Stimulated activated CD8-positive, alpha-beta memory T cell treated with anti-CD3 and anti-CD28 coated beads, Interleukin-12 subunit alpha, Interleukin-12 subunit beta, amount 100 ng/mL, for 24 hours (primary cell): Measurements from ENCODE around the gene BRK1.
"Not testable (repeated sequence)": the region's sequence is repeated elsewhere in the genome, so short reads cannot be mapped to it uniquely, and the experiment has no call there.

ENCODE experiments used
- DNase-seq: peaks from one replicate; pipeline ENCODE4 v3.0.0-alpha.2; 2020; ENCODE audit errors: extremely low read depth

Gene BRK1

DNA sequence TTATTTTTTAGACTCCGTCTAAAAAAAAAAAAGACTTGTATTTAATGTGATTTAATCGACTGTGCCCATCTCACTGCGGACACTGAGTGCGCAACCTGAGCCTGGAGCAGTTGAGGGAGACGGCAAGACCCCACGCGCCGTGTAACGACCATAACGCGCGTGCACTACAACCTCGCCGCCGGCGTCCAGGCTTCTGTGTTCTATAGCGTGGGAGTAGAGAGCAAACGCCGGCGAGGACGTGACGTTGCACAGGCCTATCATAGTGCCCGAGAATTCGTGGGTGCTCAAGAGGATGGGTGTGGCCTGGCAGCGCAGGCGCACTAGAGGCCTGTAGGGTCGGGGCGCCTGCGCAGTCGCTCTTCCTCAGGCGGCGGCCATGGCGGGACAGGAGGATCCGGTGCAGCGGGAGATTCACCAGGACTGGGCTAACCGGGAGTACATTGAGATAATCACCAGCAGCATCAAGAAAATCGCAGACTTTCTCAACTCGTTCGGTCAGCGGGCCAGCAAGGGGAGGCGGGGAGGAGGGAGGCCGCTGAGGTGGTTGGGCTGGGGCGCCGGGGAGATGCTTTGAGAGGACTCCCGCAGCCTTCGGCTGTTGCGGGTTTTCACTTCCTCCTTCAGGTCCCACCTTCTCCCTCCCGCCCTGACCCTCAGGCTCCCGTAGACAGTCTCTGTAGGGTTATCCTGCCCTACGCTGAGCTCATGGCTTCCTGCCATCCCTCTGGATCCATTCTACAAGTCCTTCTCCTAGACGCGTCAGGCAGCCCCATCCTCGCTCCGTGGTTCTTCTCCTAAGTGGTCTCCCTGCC, at the start of gene BRK1:
Gene BRK1, plus strand, starts transcription at position 350 of the 812 bp plus-strand sequence. Its CDS starts 27 bp downstream, at position 377.
- DNase-seq = peak; percentile 90

DNA sequence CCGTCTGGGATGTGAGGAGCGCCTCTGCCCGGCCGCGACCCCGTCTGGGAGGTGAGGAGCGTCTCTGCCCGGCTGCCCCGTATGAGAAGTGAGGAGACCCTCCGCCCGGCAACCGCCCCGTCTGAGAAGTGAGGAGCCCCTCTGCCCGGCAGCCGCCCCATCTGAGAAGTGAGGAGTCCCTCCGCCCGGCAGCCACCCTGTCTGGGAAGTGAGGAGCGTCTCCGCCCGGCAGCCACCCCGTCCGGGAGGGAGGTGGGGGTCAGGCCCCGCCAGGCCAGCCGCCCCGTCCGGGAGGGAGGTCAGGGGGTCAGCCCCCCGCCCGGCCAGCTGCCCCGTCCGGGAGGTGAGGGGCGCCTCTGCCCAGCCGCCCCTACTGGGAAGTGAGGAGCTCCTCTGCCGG, 45.4 kb upstream of the BRK1 start:
- DNase-seq = not testable (repeated sequence)

DNA sequence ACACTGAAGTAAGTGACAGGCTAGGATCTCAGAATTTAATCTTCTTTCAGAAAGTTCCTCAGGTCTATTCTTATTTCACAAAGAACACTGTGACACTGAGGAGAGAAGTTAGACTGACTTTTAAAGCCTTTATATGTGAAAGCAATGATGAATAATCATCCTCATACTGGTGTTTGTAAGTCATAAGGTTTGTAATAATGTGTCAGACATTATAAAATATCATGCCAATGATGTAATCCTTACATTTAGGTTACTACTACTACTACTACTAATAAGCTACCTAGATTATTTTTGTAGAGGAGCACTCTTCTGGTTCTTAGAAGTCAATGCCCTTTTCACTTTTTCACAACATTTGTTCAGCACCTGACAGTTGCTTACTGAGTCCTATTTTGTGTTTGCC, 40.8 kb upstream of the BRK1 start:
- no peak for DNase-seq

DNA sequence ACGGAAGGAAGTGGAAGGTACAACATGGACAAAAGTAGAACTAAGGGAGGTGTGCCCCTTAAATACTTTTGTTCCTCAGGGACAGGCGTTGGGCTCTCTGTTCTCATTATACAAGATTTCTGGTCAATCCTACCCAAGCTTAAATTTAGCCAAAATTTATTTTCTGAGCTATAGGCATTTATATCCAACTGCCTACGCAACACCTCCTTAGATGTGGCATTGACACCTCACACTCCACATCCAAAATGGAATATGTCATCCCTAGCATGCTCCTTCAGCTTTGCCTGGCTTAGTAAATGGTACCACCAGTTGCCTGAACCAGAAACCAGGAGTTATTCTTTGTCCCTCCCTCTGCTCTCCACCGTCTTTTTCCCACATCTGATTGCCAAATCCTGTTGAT, 33.6 kb upstream of the BRK1 start:
- DNase-seq = no peak

DNA sequence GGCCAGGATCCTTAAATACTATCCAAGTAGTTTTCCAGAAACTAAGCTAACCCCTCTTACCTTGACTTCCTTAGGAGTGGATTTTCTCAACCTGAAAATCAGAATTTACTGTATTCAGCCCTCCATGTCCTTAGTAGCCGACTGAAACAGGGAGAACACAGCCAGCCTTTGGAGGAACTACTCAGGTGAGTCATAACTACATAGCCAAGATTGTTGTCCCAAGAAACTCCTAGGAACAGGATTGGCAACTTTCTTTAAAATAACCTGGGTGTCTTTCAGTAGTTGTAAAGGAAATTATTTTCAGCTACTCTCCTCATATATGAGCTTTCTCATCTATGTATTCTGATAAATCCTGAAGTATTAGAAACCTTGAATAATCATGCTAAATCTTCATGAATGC, 29.7 kb upstream of the BRK1 start:
- DNase-seq = no peak

DNA sequence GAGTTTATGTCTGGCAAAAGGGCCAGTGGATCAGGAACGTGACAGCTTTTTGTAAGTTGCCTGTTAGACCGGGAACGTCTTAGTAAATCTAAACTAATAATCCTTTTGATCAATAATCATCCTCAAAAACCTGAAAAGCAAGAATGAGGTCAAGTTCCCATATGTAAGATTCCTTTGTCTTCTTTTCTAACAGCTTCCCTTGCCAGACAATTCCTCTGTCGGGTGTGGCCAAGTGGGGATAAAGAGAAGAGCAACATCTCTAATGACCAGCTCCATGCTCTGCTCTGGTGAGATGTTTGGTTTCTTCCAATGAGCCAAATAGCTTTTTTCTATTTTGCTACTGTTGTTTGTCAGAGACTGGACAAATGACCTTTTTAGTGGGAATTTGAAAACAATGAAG, 27.2 kb upstream of the BRK1 start:
- DNase-seq = no peak

DNA sequence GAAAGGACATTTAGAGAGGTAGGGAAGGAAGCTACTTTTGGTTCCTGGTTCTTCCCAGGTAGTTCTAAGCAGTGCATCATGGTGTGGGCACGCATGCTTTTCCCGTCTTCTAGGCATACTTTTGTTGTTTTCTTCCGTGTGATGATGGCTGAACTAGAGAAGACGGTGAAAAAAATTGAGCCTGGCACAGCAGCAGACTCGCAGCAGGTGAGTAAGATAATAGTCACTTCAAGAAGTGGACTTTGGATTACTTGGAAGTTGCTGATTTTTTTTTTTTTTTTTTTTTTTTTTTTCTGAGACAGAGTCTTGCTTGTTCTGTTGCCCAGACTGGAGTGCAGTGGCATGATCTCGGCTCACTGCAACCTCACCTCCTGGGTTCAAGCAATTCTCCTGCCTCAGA, 25.3 kb upstream of the BRK1 start:
- DNase-seq = no peak

DNA sequence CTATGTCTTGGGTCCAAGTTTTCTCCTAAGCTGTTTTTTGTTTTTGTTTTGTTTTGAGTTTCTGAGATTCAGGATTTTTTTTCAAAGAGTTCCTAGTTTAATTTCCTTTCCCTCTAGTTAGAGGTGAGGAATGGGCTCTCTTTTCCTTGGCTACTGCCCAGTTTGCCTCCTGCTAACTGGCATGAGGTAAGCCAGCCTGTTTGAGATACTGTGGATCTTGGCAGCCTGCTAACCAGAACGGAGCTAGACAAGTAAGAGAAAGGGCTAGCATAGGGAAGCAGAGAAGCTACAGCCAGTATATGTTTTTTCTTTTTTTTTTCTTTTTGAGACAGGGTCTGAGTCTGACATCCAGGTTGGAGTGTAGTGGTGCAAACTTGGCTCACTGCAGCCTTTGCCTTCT, 24.7 kb upstream of the BRK1 start:
- not testable (repeated sequence) for DNase-seq

DNA sequence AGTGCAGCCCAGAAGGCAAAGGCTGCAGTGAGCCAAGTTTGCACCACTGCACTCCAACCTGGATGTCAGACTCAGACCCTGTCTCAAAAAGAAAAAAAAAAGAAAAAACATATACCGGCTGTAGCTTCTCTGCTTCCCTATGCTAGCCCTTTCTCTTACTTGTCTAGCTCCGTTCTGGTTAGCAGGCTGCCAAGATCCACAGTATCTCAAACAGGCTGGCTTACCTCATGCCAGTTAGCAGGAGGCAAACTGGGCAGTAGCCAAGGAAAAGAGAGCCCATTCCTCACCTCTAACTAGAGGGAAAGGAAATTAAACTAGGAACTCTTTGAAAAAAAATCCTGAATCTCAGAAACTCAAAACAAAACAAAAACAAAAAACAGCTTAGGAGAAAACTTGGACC, 24.1 kb upstream of the BRK1 start:
- DNase-seq = not testable (repeated sequence)

DNA sequence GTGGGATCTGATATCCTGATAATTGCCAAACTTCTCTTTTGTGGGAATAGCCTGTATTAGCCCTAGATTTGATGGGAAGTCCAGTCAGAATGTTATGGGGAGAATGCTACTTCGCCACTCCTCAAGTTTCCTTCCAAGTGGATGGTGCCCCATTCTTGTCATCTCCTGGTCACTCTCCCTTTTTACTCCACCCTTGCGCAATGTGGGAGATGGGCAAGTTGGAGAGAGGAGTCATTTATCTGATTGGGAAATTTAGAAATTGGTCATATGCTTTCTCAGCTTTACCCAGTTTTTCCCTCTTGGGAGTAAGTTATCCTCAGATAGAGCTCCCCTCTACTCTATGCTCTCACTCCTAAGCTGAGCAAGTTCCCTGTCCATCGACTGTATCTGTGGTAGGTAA, 21.8 kb upstream of the BRK1 start:
- DNase-seq = no peak

DNA sequence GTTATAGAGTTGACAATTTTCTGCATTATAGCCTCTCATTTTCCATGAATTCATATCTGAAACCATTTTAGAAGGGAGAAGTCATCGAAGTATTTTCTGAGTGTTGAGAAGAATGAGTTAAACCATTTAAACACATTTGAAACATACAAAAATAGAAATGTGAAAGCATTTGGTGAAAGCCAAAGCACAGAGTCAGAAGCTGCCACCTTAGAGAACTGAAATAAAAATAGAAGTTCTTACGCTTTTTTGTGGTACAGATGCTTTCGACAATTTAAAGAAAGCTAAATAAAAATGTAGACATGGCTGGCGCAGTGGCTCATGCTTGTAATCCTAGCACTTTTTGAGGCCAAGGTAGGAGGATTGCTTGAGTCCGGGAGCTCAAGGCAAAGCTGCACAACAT, 16.4 kb upstream of the BRK1 start:
- DNase-seq = no peak

DNA sequence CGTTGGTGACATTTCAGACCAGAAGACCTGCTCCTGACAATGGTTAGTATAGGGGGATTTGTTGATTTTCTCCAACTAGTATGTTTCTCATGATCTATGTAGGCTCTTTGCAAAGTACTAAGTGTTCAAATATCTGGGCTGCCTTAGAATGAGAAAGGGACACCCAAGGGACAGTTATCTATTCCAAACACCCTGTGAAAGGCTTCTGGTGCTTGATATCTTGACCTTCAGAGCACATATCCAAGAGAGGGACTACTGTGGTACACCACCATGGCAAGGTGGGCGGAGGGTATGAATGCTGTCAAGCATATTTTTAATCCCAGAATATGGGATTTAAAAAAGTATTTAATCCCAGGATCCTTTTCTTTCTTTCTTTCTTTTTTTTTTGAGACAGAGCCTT, 8.6 kb upstream of the BRK1 start:
- no peak for DNase-seq

DNA sequence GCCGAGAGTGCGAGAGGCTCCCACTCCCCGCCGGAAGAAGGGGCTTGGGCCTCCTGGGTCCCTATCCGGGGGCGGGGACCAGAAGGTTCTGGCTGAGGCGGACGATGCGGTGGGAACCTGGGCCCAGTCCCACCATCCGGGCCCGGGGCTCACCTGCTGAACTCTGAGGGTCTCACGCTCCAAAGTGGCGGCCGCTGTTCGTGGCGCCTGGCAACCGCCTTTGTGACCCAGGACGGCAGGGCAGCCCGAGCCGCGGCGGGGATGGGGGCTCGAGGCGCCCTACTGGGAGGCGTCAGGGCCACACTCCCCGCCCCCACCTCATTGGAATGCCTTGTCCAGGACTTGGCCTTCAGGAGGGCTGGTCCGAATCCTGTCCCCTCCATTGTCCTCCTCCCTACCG, 7.4 kb upstream of the BRK1 start, which contains the start of gene FANCD2OS:
Gene FANCD2OS, minus strand, starts transcription at position 165 of the 400 bp plus-strand sequence. CDS start 3,481 bp downstream, outside the sequence.
- DNase-seq = no peak

DNA sequence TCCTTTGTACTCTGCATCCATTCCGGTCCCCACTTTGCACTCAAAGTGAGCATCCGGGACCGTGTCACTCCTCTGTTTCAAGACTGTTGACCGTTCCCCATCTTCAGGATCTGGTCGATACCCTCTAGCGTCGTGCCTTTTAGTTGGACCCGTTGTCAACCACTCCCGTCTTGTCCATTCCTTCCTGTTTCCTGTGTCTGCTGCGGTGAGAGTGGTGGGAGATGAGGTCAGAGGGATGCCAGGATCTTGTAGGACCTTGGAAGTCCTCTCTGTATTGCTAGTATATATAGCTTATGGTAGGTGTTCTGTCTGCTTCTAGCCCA, 624 bp downstream of the BRK1 start:
- no peak for DNase-seq

DNA sequence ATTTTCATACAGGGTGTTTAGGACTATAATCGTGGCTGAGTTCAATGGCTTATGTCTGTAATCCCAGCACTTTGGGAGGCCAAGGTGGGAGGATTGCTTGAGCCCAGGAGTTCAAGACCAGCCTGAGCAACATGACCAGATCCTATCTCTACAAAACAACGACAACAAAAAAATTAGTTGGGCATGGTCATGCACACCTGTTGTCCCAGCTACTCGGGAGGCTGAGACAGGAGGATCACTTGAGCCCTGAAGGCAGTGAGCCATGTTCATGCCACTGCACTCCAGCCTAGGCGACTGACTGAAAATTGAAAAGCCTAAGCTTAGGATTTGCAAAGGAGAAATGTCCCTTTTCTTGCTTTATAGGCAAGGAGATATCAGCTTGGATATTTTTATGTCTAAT, 1.5 kb downstream of the BRK1 start:
- DNase-seq = no peak

DNA sequence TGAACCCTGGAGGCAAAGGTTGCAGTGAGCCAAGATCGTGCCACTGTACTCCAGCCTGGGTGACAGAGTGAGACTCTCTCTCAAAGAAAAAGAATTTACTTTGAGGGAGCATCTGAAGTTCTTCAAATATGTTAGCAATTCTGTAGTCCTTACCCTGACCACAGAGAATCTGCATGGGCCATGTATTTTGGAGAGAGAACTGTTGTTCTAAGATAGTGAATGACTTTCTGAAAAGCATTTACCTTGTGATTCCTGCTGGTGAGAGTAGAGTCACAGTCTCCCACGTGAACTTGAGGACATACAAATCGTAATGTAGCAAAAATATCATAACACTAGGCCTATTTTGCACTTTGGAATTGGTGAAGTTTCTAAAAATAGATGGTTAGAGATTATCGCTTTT, 3.9 kb downstream of the BRK1 start:
- DNase-seq = no peak

DNA sequence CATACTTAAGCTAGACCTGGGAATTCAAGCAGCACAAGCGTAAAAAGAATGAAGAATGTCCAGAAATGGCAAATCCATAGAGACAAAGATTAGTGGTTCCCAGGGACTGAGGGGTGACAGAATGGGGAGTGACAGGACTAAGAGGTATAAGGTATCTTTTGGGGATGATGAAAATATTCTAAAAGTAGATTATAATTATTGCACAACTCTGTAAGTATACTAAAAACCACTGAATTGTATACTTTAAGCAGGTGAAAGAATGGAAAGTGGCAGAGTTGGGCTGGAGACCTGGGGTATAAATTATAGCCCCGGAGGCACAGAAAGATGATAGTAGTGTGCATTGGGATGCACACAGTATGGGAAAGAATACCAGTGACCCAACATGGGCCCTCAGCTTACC, 5.6 kb downstream of the BRK1 start:
- no peak for DNase-seq

DNA sequence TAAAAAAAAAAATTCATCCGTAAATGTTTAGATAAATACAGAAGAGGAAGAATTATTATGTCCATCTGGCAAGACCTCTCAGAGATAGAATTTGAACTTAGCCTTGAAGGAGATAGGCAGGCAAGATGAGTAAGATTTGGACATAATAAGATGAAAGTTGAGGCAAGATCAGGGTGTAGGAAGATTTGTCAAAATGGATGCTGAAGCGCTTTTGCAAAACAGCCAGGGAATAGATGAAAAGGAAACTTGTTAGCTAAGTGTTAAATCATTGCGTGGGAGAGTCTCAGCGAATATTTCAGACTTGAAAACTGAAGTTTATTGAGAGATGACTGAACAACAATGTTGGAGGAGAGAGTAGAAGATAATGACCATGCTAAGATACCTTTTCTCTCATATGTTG, 7.2 kb downstream of the BRK1 start:
- no peak for DNase-seq

DNA sequence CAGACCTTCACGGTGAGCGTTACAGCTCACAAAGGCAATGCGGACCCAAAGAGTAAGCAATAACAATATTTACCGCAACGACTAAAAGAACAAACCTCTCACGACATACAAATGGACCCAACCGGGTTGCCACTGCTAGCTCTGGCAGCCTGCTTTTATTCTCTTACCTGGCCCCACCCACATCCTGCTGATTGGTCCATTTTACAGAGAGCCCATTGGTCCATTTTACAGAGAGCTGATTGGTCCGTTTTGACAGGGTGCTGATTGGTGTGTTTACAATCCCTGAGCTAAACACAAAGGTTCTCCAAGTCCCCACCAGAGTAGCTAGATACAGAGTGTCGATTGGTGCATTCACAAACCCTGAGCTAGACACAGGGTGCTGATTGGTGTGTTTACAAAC, 20.4 kb downstream of the BRK1 start:
- not testable (repeated sequence) for DNase-seq

DNA sequence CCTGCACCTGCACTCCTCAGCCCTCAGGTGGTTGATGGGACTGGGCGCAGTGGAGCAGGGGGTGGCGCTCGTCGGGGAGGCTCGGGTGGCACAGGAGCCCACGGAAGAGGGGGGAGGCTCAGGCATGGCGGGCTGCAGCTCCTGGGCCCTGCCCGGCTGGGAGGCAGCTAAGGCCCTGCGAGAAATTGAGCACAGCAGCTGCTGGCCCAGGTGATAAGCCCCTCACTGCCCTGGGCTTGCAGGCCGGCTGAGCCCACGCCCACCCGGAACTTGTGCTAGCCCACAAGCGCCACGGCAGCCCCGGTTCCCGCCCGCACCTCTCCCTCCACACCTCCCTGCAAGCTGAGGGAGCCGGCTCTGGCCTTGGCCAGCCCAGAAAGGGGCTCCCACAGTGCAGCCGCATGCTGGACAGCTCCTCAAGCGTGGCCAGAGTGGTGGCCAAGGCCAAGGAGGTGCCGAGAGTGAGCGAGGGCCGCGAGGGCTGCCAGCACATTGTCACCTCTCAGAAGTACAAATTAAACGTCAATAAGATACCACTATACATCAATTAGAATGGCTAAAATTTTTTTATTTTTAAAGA, 21.0 kb downstream of the BRK1 start:
- no peak for DNase-seq

DNA sequence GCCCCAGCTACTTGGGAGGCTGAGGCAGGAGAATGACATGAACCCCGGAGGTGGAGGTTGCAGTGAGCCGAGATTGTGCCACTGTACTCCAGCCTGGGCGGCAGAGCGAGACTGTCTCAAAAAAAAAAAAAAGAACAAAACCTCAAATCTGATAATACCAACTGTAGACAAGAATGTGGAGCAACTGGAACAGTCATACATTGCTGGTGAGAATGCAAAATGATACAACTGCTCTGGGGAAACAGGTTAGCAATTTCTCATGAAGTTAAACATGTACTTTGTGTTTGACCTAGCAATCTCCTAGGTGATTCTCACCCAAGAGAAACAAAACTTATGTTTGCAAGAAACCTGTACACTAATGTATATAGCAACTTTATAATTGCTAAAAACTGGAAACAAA, 21.7 kb downstream of the BRK1 start:
- no peak for DNase-seq

DNA sequence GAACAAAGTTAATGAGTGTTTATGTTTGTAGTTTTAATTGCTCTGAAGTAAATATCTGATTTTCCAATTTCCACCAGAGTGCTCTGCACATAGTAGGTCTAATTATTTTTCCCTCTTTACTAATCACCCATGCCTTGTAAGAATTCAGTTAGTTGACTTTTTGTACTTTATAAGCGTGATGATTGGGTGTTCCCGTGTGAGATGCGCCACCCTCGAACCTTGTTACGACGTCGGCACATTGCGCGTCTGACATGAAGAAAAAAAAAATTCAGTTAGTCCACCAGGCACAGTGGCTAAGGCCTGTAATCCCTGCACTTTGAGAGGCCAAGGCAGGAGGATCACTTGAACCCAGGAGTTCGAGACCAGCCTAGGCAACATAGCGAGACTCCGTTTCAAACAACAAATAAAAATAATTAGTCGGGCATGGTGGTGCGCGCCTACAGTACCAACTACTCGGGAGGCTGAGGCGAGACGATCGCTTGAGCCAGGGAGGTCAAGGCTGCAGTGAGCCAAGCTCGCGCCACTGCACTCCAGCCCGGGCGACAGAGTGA, 25.6 kb downstream of the BRK1 start:
- no peak for DNase-seq
